CD4-positive, alpha-beta T cell treated with Interleukin-15 for 4 hours (primary cell): ENCODE measurements around the gene SERPINA10.

Experiments
- DNase-seq: peaks from one replicate; pipeline ENCODE4 v3.0.0-alpha.2; 2020; ENCODE audit warnings: low spot score

The SERPINA10 gene, protein sequence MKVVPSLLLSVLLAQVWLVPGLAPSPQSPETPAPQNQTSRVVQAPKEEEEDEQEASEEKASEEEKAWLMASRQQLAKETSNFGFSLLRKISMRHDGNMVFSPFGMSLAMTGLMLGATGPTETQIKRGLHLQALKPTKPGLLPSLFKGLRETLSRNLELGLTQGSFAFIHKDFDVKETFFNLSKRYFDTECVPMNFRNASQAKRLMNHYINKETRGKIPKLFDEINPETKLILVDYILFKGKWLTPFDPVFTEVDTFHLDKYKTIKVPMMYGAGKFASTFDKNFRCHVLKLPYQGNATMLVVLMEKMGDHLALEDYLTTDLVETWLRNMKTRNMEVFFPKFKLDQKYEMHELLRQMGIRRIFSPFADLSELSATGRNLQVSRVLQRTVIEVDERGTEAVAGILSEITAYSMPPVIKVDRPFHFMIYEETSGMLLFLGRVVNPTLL

DNA sequence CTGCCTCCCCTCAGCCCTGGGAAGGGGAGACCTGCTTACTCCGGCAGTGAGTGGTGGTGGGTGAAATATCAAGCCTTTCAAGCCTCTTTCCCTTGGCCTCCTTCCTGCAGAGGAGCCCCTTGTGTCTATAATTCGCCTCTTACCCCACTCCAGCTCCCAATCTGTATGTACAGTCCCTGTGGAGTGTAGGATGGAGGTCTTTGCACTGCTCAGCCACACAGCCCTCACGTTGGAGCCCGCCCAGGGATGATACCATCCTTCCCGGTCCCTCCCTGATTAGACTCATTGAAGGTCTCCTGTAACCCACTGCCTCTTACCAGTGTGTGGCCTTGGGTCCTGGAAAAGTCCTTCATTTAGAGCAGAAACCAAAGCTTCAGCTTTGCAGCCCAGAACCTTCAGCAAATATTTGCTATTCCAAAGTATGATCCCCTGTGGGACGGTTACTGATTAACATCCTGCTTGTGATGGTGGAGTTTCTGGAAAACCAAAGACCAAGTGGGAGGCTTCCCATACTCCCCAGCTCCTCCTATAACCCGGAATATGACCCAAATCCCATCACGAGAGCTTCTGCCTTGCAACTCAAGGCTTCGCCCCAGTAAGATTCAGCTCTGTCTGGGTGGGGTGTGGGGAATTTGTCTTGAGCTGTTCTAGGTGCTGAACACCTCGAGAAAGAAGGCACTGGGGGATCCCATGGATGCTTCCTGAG is at the start of gene SERPINA10:
Gene SERPINA10, minus strand, starts transcription at position 397 of the 706 bp plus-strand sequence. CDS start 2,675 bp downstream, outside the sequence.
- no peak for DNase-seq

DNA sequence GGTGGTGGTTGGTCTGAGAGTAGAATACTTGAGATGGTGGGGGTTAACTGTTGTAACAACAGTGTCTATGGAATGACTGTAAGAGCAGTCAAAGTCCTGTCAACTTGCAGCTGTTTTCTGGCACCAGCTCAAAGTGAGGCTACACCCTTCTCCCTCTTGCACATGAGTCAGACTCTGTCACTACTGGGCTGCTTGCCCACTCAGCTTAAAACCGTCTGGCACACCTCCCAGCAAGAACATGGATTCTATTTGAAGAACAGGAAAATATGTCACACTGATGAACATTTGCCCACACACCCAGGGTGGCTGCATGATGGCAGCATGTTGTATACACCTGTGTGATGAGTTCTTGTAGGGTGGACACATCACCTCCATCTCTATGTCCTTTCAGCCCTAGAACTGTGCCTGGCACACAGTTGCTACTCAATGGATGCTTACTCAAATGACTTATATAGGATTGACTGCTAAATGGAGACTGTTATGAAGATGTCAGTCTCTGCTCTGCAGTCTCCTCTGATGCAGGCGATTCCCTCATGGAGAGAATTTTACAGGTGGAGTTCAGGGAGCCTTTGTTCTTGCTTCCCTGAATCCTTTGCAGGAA is 49.4 kb upstream of the SERPINA10 start:
- DNase-seq: peak; percentile 10

- DNase-seq: no peak
Observed at GRCh38 chr14:94341656-94342333, 48.7 kb upstream of the SERPINA10 start.

DNA sequence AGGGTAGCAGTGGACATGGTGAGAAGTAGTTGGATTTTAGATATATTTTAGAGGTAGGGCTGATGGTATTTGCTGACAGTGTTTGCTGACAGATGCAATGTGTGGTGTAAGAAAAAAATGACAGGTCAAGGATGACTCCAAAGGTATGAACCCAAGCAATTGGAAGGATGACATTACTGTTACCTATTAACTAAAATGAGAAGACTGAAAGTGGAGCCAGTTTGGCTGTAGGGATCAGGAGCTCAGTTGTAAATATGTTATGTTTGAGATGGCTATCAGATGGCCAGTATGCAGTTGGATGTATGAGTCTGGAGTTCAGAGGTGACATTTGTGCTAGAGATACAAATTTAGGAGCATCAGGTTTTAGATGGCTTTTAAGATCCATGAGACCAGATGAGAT is 47.5 kb upstream of the SERPINA10 start:
- DNase-seq: no peak

DNA sequence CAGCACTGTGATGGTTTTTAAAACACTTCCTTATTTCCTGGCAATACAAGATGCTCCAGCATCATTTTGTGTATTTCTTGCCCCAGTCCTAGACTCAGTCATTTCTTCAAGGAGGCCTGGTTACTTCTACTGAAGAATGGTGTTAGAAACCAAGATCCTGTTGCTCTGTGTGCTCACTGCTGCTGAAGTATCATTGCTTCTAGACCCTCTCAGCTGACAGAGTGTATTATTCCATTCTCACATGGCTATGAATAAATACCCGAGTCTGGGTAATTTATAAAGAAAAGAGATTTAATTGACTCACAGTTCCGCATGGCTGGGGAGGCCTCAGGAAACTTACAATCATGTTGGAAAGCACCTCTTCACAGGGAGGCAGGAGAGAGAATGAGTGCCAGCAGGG is 45.0 kb upstream of the SERPINA10 start:
- DNase-seq: no peak

GRCh38 chr14:94337274-94337673 is 44.2 kb upstream of the SERPINA10 start:
- DNase-seq: no peak

DNA sequence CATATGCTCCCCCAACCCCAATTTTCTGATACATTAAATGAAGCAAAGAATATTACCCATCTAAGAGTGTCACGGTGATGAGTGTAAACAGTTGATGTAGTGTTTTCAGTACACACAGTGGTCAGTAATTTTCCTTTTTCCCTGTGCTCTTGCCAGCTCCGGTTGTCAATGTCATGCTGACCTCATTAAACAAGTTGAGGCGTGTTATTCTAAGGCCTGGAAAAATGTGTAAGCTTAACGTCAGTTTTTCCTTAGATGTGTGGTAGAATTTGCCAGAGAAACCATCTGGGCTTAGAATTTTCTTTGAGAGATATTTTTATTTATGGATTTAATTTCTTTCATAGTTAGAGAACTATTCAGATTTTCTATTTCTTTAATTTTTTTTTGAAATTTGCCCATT is 41.8 kb upstream of the SERPINA10 start:
- DNase-seq: no peak

- no peak for DNase-seq
Observed at GRCh38 chr14:94332587-94332986, 39.5 kb upstream of the SERPINA10 start.

DNA sequence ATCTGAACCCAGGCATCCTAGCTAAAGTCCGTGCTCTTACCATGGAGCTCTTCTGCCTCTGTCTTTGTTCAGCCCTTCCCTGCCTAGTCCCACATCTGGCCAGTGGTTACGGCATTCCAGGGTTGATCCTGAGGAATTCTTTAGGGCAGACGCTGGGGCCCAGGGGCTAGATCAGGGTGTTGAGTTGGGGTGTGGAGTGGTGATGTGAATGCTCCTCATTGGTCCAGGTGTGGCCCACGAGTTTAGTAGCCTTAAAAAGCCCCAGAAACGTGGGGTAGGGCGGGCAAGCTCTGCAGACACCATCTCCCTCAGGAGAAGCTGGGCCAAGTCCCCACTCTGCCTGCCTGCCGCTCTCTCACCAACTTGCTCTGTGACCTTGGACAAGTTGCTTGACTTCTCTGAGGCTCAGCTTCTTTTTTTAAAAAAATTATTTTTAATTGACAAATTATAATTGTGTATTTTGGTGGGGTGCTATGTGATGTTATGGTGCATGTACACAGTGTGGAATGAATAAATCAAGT is 39.1 kb upstream of the SERPINA10 start:
- no peak for DNase-seq

GRCh38 chr14:94331462-94331861 is 38.4 kb upstream of the SERPINA10 start:
- no peak for DNase-seq

DNA sequence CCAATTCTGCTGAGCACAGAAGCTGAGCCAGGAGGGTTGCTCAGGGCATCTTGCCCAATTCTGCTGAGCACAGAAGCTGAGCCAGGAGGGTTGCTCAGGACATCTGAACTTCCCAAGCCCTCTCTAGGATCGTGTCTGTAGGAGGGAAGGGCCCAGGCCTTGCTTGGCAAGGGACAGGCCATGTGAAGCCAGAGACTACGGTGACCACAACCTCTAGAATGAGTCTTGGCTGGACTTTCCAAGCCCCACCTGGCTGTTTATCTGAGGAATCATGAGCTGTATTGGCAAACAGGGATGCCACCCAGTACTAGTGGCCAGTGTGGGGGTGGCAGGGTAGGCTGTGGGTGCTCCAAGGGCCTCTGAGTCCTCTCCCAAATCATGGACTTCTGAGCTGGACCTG is 37.8 kb upstream of the SERPINA10 start:
- no peak for DNase-seq

DNA sequence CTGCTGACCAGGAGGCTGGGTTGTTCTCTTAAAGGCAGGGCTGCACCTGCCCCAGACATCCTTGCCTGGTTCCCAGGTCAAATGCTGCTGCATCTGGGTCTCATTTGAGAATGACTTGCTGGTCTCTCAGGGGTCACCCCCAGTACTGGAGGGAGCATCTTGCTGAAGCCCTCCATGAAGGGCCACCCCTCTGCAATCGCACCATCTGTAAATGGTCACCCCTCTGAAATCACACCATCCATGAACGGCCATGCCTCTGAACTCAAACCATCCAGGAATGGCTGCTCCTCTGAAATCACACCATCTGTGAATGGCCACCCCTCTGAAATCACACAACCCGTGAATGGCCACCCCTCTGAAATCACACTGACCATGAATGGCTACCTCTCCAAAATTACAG is 37.4 kb upstream of the SERPINA10 start:
- DNase-seq: no peak

DNA sequence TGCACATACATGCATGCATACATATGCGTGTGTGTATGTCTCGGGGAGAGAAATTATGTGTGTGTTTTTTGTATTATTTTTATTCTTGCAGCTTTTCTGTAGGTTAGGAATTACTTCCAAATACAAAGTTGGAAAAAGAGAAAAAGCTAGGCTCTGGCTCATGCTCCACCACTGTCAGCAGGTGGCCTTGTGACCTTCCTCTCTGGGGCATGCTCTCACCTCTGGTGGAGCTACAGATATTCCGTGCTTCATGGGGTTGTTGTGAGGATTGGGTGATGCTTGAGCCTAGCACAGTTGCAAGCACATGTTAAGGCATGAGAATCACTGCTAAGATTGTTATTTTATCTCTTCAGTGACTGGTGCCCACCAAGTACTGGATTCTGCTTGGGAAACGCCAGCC is 36.8 kb upstream of the SERPINA10 start:
- DNase-seq: no peak

- no peak for DNase-seq
Observed at GRCh38 chr14:94328196-94328595, 35.1 kb upstream of the SERPINA10 start.

DNA sequence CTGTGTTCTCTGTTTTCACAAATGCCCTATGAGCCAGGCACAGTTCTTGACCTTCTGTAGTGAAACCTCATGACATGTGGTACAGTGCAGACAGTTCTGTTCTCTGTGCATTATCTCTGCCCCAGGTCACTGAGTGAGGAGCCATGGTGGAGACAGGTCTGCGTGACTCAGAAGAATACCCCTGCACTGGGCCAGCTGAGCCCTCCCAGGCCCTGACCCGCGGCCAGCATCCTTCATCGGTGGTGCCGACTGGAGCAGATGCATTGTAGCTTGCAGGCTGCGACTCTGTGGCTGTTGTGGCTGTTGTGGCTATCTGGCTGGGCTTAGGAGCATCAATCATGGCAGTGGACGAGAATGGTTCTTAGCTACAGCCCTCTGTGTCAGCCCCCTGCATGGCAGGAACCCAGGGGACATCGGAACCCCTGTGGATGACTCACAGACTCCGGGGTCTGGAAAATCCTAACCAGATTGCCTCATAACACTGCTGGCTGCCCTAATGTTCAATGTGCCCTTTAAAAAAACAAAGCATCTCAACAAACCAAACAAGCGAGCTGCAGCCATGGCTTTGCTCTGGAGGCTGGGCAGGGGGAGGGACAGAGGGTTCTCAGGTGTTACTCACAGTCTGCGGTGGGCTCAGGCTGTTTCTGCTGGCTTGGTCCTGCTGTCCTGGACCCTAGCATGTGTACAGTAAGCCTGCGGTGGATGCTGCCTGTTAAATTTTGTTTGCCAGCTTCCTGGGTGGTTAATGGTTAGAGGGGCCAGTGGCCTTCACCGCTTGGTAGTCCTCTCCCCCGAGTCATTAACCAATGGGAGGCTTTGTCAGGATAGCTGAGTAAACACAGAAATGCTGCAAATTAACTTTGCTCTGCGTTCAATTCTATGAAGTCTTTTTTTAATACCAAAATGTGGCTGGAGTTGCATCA is 29.8 kb upstream of the SERPINA10 start, which contains the start of gene SERPINA6:
Gene SERPINA6, minus strand, starts transcription at position 689 of the 923 bp plus-strand sequence. CDS start 8,688 bp downstream, outside the sequence.
- DNase-seq: no peak

DNA sequence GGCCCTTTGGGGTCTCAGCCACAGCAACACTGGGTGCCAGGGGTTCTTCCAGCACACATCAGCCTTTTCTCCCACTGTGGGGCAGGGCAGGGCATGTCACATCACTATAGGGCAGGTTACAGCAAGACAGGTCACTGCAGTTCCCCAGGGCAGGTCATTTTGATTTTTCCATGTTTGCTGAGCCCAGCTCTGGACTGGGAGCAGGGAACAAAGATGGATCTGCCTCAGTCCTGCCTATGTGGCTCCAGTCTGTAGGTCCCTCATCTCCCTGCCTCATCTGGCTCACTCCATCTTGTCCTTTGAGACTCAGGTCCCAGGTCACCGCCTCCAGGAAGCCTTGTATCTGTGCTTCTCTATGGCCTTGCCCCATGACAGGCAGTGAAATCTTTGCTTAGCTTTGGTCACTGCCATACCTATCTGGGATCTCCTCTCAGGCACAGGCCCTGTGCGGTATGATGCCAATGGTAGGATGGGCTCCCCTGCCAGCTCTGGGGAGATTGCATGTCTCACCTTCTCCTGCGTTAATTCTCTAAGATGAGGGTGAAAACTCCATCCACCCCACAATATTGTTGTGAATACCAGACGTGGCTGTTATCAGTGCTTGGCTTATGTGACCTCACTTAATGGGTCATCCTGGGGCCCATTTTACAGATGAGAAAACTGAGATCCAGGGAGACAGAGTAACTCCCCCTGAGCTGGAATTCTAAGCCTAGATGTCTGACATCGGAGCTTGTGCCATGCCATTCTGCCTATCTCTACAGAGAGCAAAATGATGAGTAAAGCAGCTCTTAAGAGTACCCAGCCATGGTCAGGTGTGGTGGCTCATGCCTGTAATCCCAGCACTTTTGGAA is 28.6 kb upstream of the SERPINA10 start:
- no peak for DNase-seq

GRCh38 chr14:94320243-94320642 is 27.2 kb upstream of the SERPINA10 start:
- DNase-seq: no peak

DNA sequence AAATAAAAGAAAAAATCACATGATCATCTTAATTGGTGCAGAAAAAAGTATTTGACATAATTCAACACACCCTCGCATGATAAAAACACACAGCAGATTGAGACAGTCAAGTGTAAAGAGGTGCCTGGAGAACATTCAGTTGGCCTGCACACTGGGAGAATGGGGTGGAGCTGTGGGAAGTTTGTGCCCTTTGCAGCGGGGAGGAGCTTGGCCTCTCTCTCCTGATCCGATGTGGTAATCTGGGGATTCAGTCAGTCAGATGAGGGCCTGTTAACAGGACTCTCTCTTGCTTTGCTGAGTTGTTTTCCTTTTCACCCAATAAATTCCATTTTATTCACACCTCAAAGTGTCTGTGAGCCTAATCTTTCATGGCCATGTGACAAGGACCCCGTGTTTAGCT is 24.2 kb upstream of the SERPINA10 start:
- DNase-seq: no peak

- no peak for DNase-seq
Observed at GRCh38 chr14:94316692-94317091, 23.6 kb upstream of the SERPINA10 start.

- no peak for DNase-seq
Observed at GRCh38 chr14:94314890-94315289, 21.8 kb upstream of the SERPINA10 start.
